ENCODE data around the gene PMM2.

DNA sequence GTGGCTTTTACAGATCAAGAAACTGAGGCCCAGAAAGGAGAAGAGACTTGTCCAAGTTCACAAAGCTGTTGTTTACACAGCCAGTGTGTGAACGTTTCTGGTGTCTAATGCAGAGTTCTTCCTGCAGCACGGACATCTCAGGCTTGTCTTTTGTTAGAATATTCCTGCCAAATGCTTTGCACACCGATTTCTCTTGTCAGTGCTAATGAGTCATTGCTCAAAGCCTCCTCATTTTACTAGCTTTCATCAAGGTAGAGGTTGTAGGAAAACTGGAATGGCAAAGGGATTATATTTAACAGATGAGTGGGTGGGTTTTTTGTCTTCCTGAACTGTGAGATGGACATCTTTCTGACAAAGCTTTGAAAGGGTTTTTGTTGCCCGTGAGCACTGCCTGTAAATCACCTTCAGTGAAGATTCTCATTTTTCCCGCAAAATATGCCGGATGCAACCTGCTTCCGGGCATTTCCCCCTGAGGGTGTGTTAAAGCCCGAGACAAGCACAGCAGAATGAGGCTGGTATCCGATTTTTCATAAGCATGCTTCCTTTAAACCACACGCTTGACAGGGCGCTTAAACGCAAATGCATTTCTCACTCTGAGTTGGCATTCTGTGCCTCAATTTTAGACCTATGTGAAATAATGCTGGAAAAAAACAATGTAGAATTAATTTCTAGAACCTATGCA lies 14.7 kb downstream of the PMM2 start:
- TF ChIP-seq SP1 (IDR thresholded peaks at IDR 0.05) (no peak), L3MBTL2 (conservative IDR thresholded peaks at IDR 0.05) (no peak), ZNF384 (IDR thresholded peaks at IDR 0.05) (no peak), FOXA1 (IDR thresholded peaks at IDR 0.05) (no peak), NFRKB (IDR thresholded peaks at IDR 0.05) (no peak), ELF4 (IDR thresholded peaks at IDR 0.05) (no peak), TARDBP (IDR thresholded peaks at IDR 0.05) (no peak), BHLHE40 (IDR thresholded peaks at IDR 0.05; ENCODE audit: borderline replicate concordance) (no peak), FOXM1 (IDR thresholded peaks at IDR 0.05; ENCODE audit: borderline replicate concordance) (no peak), CTBP1 (IDR thresholded peaks at IDR 0.05; ENCODE audit: borderline replicate concordance) (no peak), HDGF (IDR thresholded peaks at IDR 0.05; ENCODE audit: borderline replicate concordance) (no peak)
- TF ChIP-seq, protein P1, sequence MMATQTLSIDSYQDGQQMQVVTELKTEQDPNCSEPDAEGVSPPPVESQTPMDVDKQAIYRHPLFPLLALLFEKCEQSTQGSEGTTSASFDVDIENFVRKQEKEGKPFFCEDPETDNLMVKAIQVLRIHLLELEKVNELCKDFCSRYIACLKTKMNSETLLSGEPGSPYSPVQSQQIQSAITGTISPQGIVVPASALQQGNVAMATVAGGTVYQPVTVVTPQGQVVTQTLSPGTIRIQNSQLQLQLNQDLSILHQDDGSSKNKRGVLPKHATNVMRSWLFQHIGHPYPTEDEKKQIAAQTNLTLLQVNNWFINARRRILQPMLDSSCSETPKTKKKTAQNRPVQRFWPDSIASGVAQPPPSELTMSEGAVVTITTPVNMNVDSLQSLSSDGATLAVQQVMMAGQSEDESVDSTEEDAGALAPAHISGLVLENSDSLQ (IDR thresholded peaks at IDR 0.05) = no peak
